A673 (cell line): ENCODE results near the gene PLCE1. TPM values are rescaled to one million over a fixed set of nuclear protein-coding genes. Genes with fewer than 3 reads are reported as not detected.
A peak's percentile ranks its signal among the peaks of the same experiment; 100 is the strongest.

Experiments used
- Bru-seq: library from RNA; stranded (reverse); fragments of 400-500 nt; gene quantifications from one replicate; lab custom pipeline; 2021; lab: Mats Ljungman, UMichigan
- BruChase-seq, 2 experiments: library from RNA; stranded (reverse); fragments of 400-500 nt; gene quantifications; one replicate each; lab custom pipeline; 2021; lab: Mats Ljungman, UMichigan
- BruUV-seq: library from RNA; stranded (reverse); fragments of 400-500 nt; replicated peaks from 2 replicates; lab custom pipeline; 2021; lab: Mats Ljungman, UMichigan
- CTCF ChIA-PET: fragments of 300-600 bp; sonication (Branson Sonifier 250); formaldehyde crosslinking; loops from one replicate; lab custom pipeline; 2022; ENCODE audit warnings: antibody characterized with exemption; lab: Charles Lee
- POLR2A ChIA-PET: fragments of 300-600 bp; sonication (Branson Sonifier 250); formaldehyde crosslinking; loops from one replicate; lab custom pipeline; 2022; ENCODE audit warnings: antibody characterized with exemption; ENCODE audit not compliant: low non-redundant PET; lab: Charles Lee
- DNase-seq: peaks from one replicate; pipeline ENCODE4 v3.0.0-alpha.2; 2015; ENCODE audit warnings: low spot score
- H3K27ac ChIP-seq: fragments of 200-600 bp; sonication (generic); 2 replicates; pipeline ENCODE4 v1.5.1; 2016; ENCODE audit warnings: mixed run types, low read depth, mild to moderate bottlenecking, mixed read lengths, antibody characterized with exemption, low read length; ENCODE audit not compliant: poor library complexity, severe bottlenecking
- H3K27me3 ChIP-seq: fragments of 200-600 bp; sonication (generic); replicated peaks from 2 replicates; pipeline ENCODE4 v1.6.1; 2017; ENCODE audit warnings: mixed run types, low read depth, mild to moderate bottlenecking, mixed read lengths, antibody characterized with exemption, low read length; ENCODE audit not compliant: insufficient read depth, poor library complexity
- H3K36me3 ChIP-seq: fragments of 200-600 bp; sonication (generic); 2 replicates; pipeline ENCODE4 v1.6.1; 2016; ENCODE audit warnings: mixed run types, mild to moderate bottlenecking, mixed read lengths, antibody characterized with exemption, low read length; ENCODE audit not compliant: insufficient read depth, poor library complexity, severe bottlenecking
- H3K4me1 ChIP-seq: fragments of 200-600 bp; sonication (generic); 2 replicates; pipeline ENCODE4 v1.6.1; 2017; ENCODE audit warnings: mixed run types, mild to moderate bottlenecking, mixed read lengths, antibody characterized with exemption, low read length; ENCODE audit not compliant: insufficient read depth, poor library complexity, severe bottlenecking
- H3K4me3 ChIP-seq: fragments of 200-600 bp; sonication (generic); 2 replicates; pipeline ENCODE4 v1.5.1; 2016; ENCODE audit warnings: low read depth, mixed run types, mild to moderate bottlenecking, mixed read lengths, low read length; ENCODE audit not compliant: poor library complexity, severe bottlenecking
- H3K9me3 ChIP-seq: fragments of 200-600 bp; sonication (generic); 2 replicates; pipeline ENCODE4 v1.6.1; 2016; ENCODE audit warnings: mixed run types, low read depth, mild to moderate bottlenecking, mixed read lengths, antibody characterized with exemption, low read length; ENCODE audit not compliant: poor library complexity, severe bottlenecking
- CTCF ChIP-seq: fragments of 300-800, 200-600 bp; sonication (generic); conservative IDR thresholded peaks from 2 replicates; pipeline ENCODE4 v1.5.1; 2017; ENCODE audit warnings: low read depth, mild to moderate bottlenecking, antibody characterized with exemption, low read length, moderate library complexity, mixed read lengths
- EZH2 ChIP-seq: fragments of 200-600 bp; sonication (generic); IDR thresholded peaks from 2 replicates; pipeline ENCODE4 v1.6.1; 2017; ENCODE audit warnings: borderline replicate concordance, low read depth, mild to moderate bottlenecking, mixed read lengths, antibody characterized with exemption, low read length; ENCODE audit not compliant: poor library complexity, severe bottlenecking
- intact Hi-C: fragments of 100-400 bp; cut with micrococcal nuclease; formaldehyde crosslinking; loops from one replicate; pipeline ENCODE4 v1.10.0; 2022; ENCODE audit not compliant: unreplicated experiment
- long read RNA-seq: library from polyadenylated mRNA; stranded (forward); transcript quantifications from one replicate; pipeline ENCODE4 v2.0.0, GENCODE V29; 2022
- total RNA-seq: library from RNA; stranded (reverse); gene quantifications from 2 replicates; pipeline ENCODE4 v1.2.3, GENCODE V29; 2021

The PLCE1 gene
- total RNA-seq, result 0.26 and 0.31 TPM in 2 replicates
- percentile 17 among the genes with signal in this experiment for Bru-seq, nascent RNA
- percentile 12 among the genes with signal in this experiment for BruChase-seq, experiment 1, labeled RNA remaining after a 2-hour chase
- percentile 15 among the genes with signal in this experiment for BruChase-seq, experiment 2, labeled RNA remaining after a 6-hour chase
- long read RNA-seq, partial matches to known transcripts, result 0 of 8 reads
- long read RNA-seq, other reads (novel, unspliced or antisense), result 8 of 8 reads

DNA sequence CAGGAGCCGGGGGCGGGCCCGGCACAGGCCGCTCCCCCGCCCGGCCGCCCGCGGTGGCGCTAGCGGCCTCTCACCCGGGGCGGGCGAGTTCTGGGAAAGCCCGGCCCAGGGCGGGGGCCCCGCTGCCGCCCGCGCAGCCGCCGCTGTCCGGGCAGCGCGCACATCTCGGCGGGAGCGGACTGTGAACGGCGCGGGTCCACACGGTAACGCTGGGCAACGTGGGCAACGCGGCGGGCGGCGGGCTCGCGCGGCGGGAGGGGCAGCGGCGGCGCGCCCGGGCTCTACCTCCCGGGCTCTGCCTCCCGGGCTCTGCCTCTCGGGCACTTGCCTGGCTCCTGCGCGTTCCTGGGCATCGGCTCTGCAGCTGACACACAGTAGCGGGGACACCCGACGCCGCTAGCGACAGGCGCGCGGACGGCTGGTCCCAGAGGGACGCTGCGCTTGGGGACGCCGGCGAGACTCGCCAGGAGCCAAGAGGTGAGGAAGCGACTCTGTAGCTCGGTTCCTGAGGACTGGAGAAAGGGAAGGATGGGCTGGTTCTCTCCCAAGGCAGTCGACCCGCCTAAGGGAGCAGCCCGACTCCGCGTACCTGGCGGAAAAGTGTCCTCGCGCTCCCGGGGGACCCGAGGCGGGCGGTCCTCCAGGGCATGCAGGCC is at the start of gene PLCE1:
PLCE1 (plus strand) TSS at position 150 of the 656 bp plus-strand sequence. CDS start 37,116 bp downstream, outside the sequence.
- ChIA-PET CTCF (no interaction called here), POLR2A (no interaction called here)
- H3K36me3 ChIP-seq, result no peaks in the 10 kb centered on the region
- DNase-seq, result peak; percentile 31
- no peaks in the 10 kb centered on the region for H3K9me3 ChIP-seq
- peak within 1 kb of the TSS; percentile 38 for H3K4me3 ChIP-seq
- BruUV-seq, result no TSS peak
- intact Hi-C loops, result no loop called here
- H3K4me1 ChIP-seq, result no peaks in the 10 kb centered on the region
- H3K27ac ChIP-seq, result no peak within 1 kb of the TSS
- TF ChIP-seq CTCF, result no peak
- peak; percentile 90 for TF ChIP-seq EZH2
- H3K27me3 ChIP-seq, result peaks cover 81% of the 10 kb centered on the region

- Histone ChIP-seq H3K36me3 (no peaks in the 10 kb centered on the region), H3K9me3 (no peaks in the 10 kb centered on the region), H3K4me3 (no peak overlapping the region), H3K27me3 (no peaks in the 10 kb centered on the region), H3K27ac (no peak overlapping the region), H3K4me1 (no peaks in the 10 kb centered on the region)
- BruUV-seq, result no TSS peak
- no peak for DNase-seq
- ChIA-PET CTCF (no interaction called here), POLR2A (no interaction called here)
- intact Hi-C loops, result no loop called here
- TF ChIP-seq CTCF (no peak), EZH2 (no peak)
Measured at GRCh38 chr10:93945819-93946218, 47.9 kb upstream of the PLCE1 start.

DNA sequence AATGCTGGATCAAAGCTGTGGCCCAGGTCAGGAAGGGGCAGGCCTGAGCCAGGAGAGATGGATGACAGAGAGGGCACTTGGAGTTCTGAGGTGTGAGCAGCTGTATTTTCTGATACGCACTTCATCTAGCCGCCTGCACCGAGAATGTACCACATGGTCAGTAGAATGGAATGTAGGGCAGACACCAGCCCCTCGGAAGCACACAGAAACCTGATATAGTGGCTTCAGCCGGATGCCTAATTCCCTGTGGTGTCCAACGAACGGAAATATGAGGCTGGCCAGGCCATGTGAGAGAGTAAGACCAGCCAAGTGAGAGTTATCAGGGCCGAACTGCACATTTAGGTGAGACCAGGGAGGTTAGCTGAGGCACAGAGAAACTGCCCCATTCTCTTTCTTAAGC is 46.7 kb upstream of the PLCE1 start:
- Histone ChIP-seq H3K27ac (no peak overlapping the region), H3K27me3 (no peaks in the 10 kb centered on the region), H3K36me3 (no peaks in the 10 kb centered on the region), H3K4me1 (no peaks in the 10 kb centered on the region), H3K4me3 (no peak overlapping the region), H3K9me3 (no peaks in the 10 kb centered on the region)
- ChIA-PET CTCF (no interaction called here), POLR2A (no interaction called here)
- intact Hi-C loops, result no loop called here
- DNase-seq, result no peak
- BruUV-seq, result no TSS peak
- no peak for TF ChIP-seq EZH2
- no peak for TF ChIP-seq CTCF
